WTC11 (cell line): ENCODE results near the gene AP1S1. TPM values are rescaled to one million over a fixed set of nuclear protein-coding genes. Genes with fewer than 3 reads are reported as not detected.
A peak's percentile ranks its signal among the peaks of the same experiment; 100 is the strongest.

Source experiments
- ATAC-seq: fragments of 200-7000 bp; cut with Tn5 transposase; 2 replicates; pipeline ENCODE4 v1.10.0; 2021; ENCODE audit warnings: mild to moderate bottlenecking, moderate library complexity
- CTCF ChIA-PET: fragments of 300-600 bp; sonication (Branson Sonifier 250); formaldehyde crosslinking; loops from one replicate; lab custom pipeline; 2021; ENCODE audit warnings: antibody characterized with exemption; lab: Charles Lee
- POLR2A ChIA-PET: fragments of 350-600 bp; sonication (Branson Sonifier 250); formaldehyde crosslinking; loops from one replicate; lab custom pipeline; 2021; ENCODE audit warnings: antibody characterized with exemption; lab: Charles Lee
- DNase-seq: peaks from one replicate; pipeline ENCODE4 v3.0.0; 2021; ENCODE audit warnings: low spot score
- H3K27ac Mint-ChIP-seq: 2 replicates; pipeline ENCODE4 v1.8.0; 2021; ENCODE audit warnings: mixed read lengths
- H3K27me3 Mint-ChIP-seq: 2 replicates; pipeline ENCODE4 v1.8.0; 2021; ENCODE audit warnings: low read depth, mild to moderate bottlenecking, moderate library complexity, mixed read lengths
- H3K36me3 Mint-ChIP-seq: 2 replicates; pipeline ENCODE4 v1.8.0; 2021; ENCODE audit warnings: mixed read lengths
- H3K4me1 Mint-ChIP-seq: 2 replicates; pipeline ENCODE4 v1.8.0; 2022; ENCODE audit warnings: mixed read lengths
- H3K4me3 Mint-ChIP-seq: 2 replicates; pipeline ENCODE4 v1.8.0; 2021; ENCODE audit warnings: mild to moderate bottlenecking, moderate library complexity, mixed read lengths
- H3K9me3 Mint-ChIP-seq: 2 replicates; pipeline ENCODE4 v1.8.0; 2021; ENCODE audit warnings: mixed read lengths
- AR ChIP-seq: fragments of 250-450 bp; sonication (Bioruptor Pico); IDR thresholded peaks from 2 replicates; pipeline ENCODE4 v1.9.0; 2021; ENCODE audit warnings: mild to moderate bottlenecking
- ATF2 ChIP-seq: sonication (generic); formaldehyde crosslinking; IDR thresholded peaks from 2 replicates; pipeline ENCODE4 v1.8.1; 2022; ENCODE audit warnings: low read depth, missing genetic modification reagents, borderline replicate concordance
- ATF6 ChIP-seq: sonication (generic); formaldehyde crosslinking; IDR thresholded peaks from 2 replicates; pipeline ENCODE4 v1.8.1; 2023; ENCODE audit warnings: mild to moderate bottlenecking, missing genetic modification reagents
- CREB1 ChIP-seq: sonication (generic); formaldehyde crosslinking; IDR thresholded peaks from 2 replicates; pipeline ENCODE4 v1.8.0; 2023; ENCODE audit warnings: mild to moderate bottlenecking, missing genetic modification reagents
- ELF4 ChIP-seq: sonication (generic); formaldehyde crosslinking; IDR thresholded peaks from 2 replicates; pipeline ENCODE4 v1.8.1; 2022; ENCODE audit warnings: low read depth, mild to moderate bottlenecking, moderate library complexity, missing genetic modification reagents
- ETV6 ChIP-seq: sonication (generic); formaldehyde crosslinking; IDR thresholded peaks from 2 replicates; pipeline ENCODE4 v1.8.1; 2022; ENCODE audit warnings: mild to moderate bottlenecking, missing genetic modification reagents
- GRHL2 ChIP-seq: fragments of 250-450 bp; sonication (Bioruptor Pico); IDR thresholded peaks from 2 replicates; pipeline ENCODE4 v1.8.0; 2022; ENCODE audit warnings: mild to moderate bottlenecking, moderate library complexity; ENCODE audit not compliant: insufficient replicate concordance, severe bottlenecking
- GTF2I ChIP-seq: fragments of 250-450 bp; sonication (Bioruptor Pico); conservative IDR thresholded peaks from 2 replicates; pipeline ENCODE4 v1.4.0; 2021; ENCODE audit warnings: mild to moderate bottlenecking
- IRF2 ChIP-seq: sonication (generic); formaldehyde crosslinking; IDR thresholded peaks from 2 replicates; pipeline ENCODE4 v1.8.0; 2022; ENCODE audit warnings: low read depth, missing genetic modification reagents, borderline replicate concordance
- OVOL2 ChIP-seq: fragments of 250-450 bp; sonication (Bioruptor Pico); IDR thresholded peaks from 2 replicates; pipeline ENCODE4 v1.9.0; 2021; ENCODE audit warnings: mild to moderate bottlenecking, borderline replicate concordance
- PRRX2 ChIP-seq: fragments of 250-450 bp; sonication (Bioruptor Pico); IDR thresholded peaks from 2 replicates; pipeline ENCODE4 v1.8.0; 2021; ENCODE audit warnings: mild to moderate bottlenecking
- SMAD3 ChIP-seq: sonication (generic); formaldehyde crosslinking; IDR thresholded peaks from 2 replicates; pipeline ENCODE4 v1.8.0; 2022; ENCODE audit warnings: missing genetic modification reagents, mild to moderate bottlenecking, borderline replicate concordance
- SMAD4 ChIP-seq: sonication (generic); formaldehyde crosslinking; IDR thresholded peaks from 2 replicates; pipeline ENCODE4 v1.8.0; 2022; ENCODE audit warnings: mild to moderate bottlenecking, missing genetic modification reagents
- TP53 ChIP-seq: sonication (generic); formaldehyde crosslinking; IDR thresholded peaks from 2 replicates; pipeline ENCODE4 v1.8.1; 2023; ENCODE audit warnings: mild to moderate bottlenecking, missing genetic modification reagents
- USF1 ChIP-seq: sonication (generic); formaldehyde crosslinking; IDR thresholded peaks from 2 replicates; pipeline ENCODE4 v1.8.0; 2022; ENCODE audit warnings: mild to moderate bottlenecking, missing genetic modification reagents
- ZBTB43 ChIP-seq: sonication (generic); formaldehyde crosslinking; IDR thresholded peaks from 2 replicates; pipeline ENCODE4 v1.8.1; 2023; ENCODE audit warnings: mild to moderate bottlenecking, missing genetic modification reagents
- ZNF232 ChIP-seq: sonication (generic); formaldehyde crosslinking; IDR thresholded peaks from 2 replicates; pipeline ENCODE4 v1.8.0; 2022; ENCODE audit warnings: mild to moderate bottlenecking, missing genetic modification reagents
- ZNF423 ChIP-seq: fragments of 250-450 bp; sonication (Bioruptor Pico); IDR thresholded peaks from 2 replicates; pipeline ENCODE4 v2.1.2; 2022; ENCODE audit warnings: mild to moderate bottlenecking, moderate library complexity
- total RNA-seq: library from RNA; stranded (reverse); gene quantifications from 3 replicates; pipeline ENCODE4 v1.2.3, GENCODE V29; 2021
- TF ChIP-seq, protein P1 (sequence below): fragments of 250-450 bp; sonication (Bioruptor Pico); IDR thresholded peaks from 2 replicates; pipeline ENCODE4 v1.9.0; 2021; ENCODE audit warnings: mild to moderate bottlenecking, borderline replicate concordance
- TF ChIP-seq, protein P2 (sequence below): sonication (generic); formaldehyde crosslinking; conservative IDR thresholded peaks from 2 replicates; pipeline ENCODE4 v1.8.1; 2023; ENCODE audit warnings: mild to moderate bottlenecking, low read depth, missing genetic modification reagents, moderate library complexity

AP1S1 gene
- total RNA-seq, 1 experiment from 2014 or later: 60.7 TPM

DNA sequence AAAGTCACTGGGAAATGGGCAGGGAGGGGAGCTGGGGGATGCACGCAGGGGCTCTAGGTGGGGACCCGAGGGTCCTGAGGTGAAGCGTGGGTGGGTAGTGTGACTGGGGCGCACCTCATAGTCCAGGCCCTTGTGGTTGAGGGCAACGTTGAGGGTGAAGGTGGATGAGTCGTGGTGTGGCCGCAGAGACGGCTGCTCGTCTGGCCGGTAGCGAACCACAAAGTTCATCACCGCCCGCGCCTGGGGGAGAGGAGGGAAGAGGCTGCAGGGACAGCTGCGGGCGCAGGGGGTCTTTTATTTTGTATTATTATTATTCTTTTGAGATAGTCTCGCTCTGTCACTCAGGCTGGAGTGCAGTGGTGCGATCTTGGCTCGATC, 52.4 kb downstream of the AP1S1 start (continued):
- TF ChIP-seq ZBTB43 (CRISPR knock-in tag) (no peak), TP53 (CRISPR knock-in tag) (no peak), ETV6 (CRISPR knock-in tag) (no peak), CREB1 (CRISPR knock-in tag) (no peak), GTF2I (CRISPR knock-in tag) (no peak)

GRCh38 chr7:101207459-101207858, 53.2 kb downstream of the AP1S1 start:
- H3K9me3 Mint-ChIP-seq: no peaks in the 10 kb centered on the region
- DNase-seq: no peak
- peaks cover 3% of the 10 kb centered on the region; the same call in 1 of the 2 replicates for H3K36me3 Mint-ChIP-seq
- ChIA-PET CTCF (interaction anchor here (1.2 kb wide), 1 partner anchor 15 kb away, joined by 3 read pairs; no protein-coding TSS in a partner anchor), POLR2A (no interaction called here)
- H3K27me3 Mint-ChIP-seq: peaks cover 7% of the 10 kb centered on the region
- no peak overlapping the region for H3K4me3 Mint-ChIP-seq
- peaks cover 6% of the 10 kb centered on the region for H3K4me1 Mint-ChIP-seq
- H3K27ac Mint-ChIP-seq: peak overlapping the region; percentile 66; the same call in 1 of the 2 replicates
- ATAC-seq: no peak
- TF ChIP-seq ELF4 (CRISPR knock-in tag) (no peak), SMAD4 (CRISPR knock-in tag) (no peak), OVOL2 (no peak), PRRX2 (CRISPR knock-in tag) (no peak), USF1 (CRISPR knock-in tag) (no peak), AR (CRISPR knock-in tag) (no peak), IRF2 (CRISPR knock-in tag) (no peak), ZNF423 (CRISPR knock-in tag) (no peak), ZNF232 (CRISPR knock-in tag) (no peak), ATF2 (CRISPR knock-in tag) (no peak), SMAD3 (no peak), ATF6 (CRISPR knock-in tag) (no peak), GRHL2 (CRISPR knock-in tag) (no peak)
- TF ChIP-seq, protein P1, sequence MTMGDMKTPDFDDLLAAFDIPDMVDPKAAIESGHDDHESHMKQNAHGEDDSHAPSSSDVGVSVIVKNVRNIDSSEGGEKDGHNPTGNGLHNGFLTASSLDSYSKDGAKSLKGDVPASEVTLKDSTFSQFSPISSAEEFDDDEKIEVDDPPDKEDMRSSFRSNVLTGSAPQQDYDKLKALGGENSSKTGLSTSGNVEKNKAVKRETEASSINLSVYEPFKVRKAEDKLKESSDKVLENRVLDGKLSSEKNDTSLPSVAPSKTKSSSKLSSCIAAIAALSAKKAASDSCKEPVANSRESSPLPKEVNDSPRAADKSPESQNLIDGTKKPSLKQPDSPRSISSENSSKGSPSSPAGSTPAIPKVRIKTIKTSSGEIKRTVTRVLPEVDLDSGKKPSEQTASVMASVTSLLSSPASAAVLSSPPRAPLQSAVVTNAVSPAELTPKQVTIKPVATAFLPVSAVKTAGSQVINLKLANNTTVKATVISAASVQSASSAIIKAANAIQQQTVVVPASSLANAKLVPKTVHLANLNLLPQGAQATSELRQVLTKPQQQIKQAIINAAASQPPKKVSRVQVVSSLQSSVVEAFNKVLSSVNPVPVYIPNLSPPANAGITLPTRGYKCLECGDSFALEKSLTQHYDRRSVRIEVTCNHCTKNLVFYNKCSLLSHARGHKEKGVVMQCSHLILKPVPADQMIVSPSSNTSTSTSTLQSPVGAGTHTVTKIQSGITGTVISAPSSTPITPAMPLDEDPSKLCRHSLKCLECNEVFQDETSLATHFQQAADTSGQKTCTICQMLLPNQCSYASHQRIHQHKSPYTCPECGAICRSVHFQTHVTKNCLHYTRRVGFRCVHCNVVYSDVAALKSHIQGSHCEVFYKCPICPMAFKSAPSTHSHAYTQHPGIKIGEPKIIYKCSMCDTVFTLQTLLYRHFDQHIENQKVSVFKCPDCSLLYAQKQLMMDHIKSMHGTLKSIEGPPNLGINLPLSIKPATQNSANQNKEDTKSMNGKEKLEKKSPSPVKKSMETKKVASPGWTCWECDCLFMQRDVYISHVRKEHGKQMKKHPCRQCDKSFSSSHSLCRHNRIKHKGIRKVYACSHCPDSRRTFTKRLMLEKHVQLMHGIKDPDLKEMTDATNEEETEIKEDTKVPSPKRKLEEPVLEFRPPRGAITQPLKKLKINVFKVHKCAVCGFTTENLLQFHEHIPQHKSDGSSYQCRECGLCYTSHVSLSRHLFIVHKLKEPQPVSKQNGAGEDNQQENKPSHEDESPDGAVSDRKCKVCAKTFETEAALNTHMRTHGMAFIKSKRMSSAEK (CRISPR knock-in tag): no peak
- TF ChIP-seq, protein P2, sequence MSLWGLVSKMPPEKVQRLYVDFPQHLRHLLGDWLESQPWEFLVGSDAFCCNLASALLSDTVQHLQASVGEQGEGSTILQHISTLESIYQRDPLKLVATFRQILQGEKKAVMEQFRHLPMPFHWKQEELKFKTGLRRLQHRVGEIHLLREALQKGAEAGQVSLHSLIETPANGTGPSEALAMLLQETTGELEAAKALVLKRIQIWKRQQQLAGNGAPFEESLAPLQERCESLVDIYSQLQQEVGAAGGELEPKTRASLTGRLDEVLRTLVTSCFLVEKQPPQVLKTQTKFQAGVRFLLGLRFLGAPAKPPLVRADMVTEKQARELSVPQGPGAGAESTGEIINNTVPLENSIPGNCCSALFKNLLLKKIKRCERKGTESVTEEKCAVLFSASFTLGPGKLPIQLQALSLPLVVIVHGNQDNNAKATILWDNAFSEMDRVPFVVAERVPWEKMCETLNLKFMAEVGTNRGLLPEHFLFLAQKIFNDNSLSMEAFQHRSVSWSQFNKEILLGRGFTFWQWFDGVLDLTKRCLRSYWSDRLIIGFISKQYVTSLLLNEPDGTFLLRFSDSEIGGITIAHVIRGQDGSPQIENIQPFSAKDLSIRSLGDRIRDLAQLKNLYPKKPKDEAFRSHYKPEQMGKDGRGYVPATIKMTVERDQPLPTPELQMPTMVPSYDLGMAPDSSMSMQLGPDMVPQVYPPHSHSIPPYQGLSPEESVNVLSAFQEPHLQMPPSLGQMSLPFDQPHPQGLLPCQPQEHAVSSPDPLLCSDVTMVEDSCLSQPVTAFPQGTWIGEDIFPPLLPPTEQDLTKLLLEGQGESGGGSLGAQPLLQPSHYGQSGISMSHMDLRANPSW (CRISPR knock-in tag): no peak
